Glutamatergic neuron (in vitro differentiated cells): ENCODE data around the gene CPSF4. TPM values are rescaled to one million over a fixed set of nuclear protein-coding genes. Genes with fewer than 3 reads are reported as not detected.

Source experiments
- DNase-seq: peaks from one replicate; pipeline ENCODE4 v3.0.0; 2022
- H3K27ac Mint-ChIP-seq: one replicate; pipeline ENCODE4 v1.8.0; 2020; ENCODE audit warnings: mild to moderate bottlenecking, mixed read lengths, inconsistent platforms; ENCODE audit not compliant: unreplicated experiment
- H3K27me3 Mint-ChIP-seq: one replicate; pipeline ENCODE4 v1.8.0; 2020; ENCODE audit warnings: mild to moderate bottlenecking, moderate library complexity, mixed read lengths, inconsistent platforms; ENCODE audit not compliant: unreplicated experiment
- H3K36me3 Mint-ChIP-seq: one replicate; pipeline ENCODE4 v1.8.0; 2020; ENCODE audit warnings: mild to moderate bottlenecking, mixed read lengths, inconsistent platforms; ENCODE audit not compliant: unreplicated experiment
- H3K4me1 Mint-ChIP-seq: one replicate; pipeline ENCODE4 v1.8.0; 2020; ENCODE audit warnings: mild to moderate bottlenecking, low read depth, mixed read lengths, inconsistent platforms; ENCODE audit not compliant: unreplicated experiment
- H3K4me3 Mint-ChIP-seq: one replicate; pipeline ENCODE4 v1.8.0; 2020; ENCODE audit warnings: mild to moderate bottlenecking, mixed read lengths, inconsistent platforms; ENCODE audit not compliant: unreplicated experiment
- H3K9me3 Mint-ChIP-seq: one replicate; pipeline ENCODE4 v1.8.0; 2020; ENCODE audit warnings: mild to moderate bottlenecking, moderate library complexity, mixed read lengths, inconsistent platforms; ENCODE audit not compliant: unreplicated experiment
- CTCF ChIP-seq: fragments of 200-600 bp; sonication (generic); IDR thresholded peaks from one replicate; pipeline ENCODE4 v1.5.0; 2021; ENCODE audit not compliant: partially characterized antibody, unreplicated experiment
- total RNA-seq: library from RNA; stranded (reverse); fragmentation: NEBNext Ultra II Directional; extraction: Animal tissue kit (Norgen Biotek cat#: 25700); gene quantifications from one replicate; pipeline ENCODE4 v1.2.1, GENCODE V29; 2021; ENCODE audit not compliant: unreplicated experiment

CPSF4 gene
- total RNA-seq, 1 donor from 2014 or later: 106 TPM

- Mint-ChIP-seq H3K27ac (peak overlapping the region; percentile 91), H3K4me3 (peak overlapping the region; percentile 99), H3K4me1 (peaks cover 21% of the 10 kb centered on the region), H3K9me3 (peaks cover 6% of the 10 kb centered on the region), H3K36me3 (peaks cover 10% of the 10 kb centered on the region), H3K27me3 (peaks cover 7% of the 10 kb centered on the region)
- no peak for TF ChIP-seq CTCF
- no peak for DNase-seq
Measured at GRCh38 chr7:99407872-99408378, 30.8 kb upstream of the CPSF4 start.

GRCh38 chr7:99408379-99409191, 30.2 kb upstream of the CPSF4 start, which contains the start of the genes BUD31 and PDAP1:
Gene BUD31 (plus strand): TSS chr7:99408969. CDS start chr7:99411093, 2,124 bp downstream.
Gene PDAP1 (minus strand): TSS chr7:99408597. CDS start chr7:99408548, 49 bp downstream.
- Mint-ChIP-seq H3K27me3 (peaks cover 6% of the 10 kb centered on the region), H3K36me3 (peaks cover 6% of the 10 kb centered on the region), H3K27ac (peak within 1 kb of the TSS; percentile 97), H3K9me3 (peaks cover 6% of the 10 kb centered on the region), H3K4me1 (peaks cover 21% of the 10 kb centered on the region), H3K4me3 (peak within 1 kb of the TSS; percentile 99)
- peak; percentile 89 for DNase-seq
- no peak for TF ChIP-seq CTCF

- Mint-ChIP-seq H3K36me3 (peaks cover 6% of the 10 kb centered on the region), H3K27me3 (peaks cover 6% of the 10 kb centered on the region), H3K27ac (peak overlapping the region; percentile 97), H3K9me3 (peaks cover 6% of the 10 kb centered on the region), H3K4me1 (peaks cover 17% of the 10 kb centered on the region), H3K4me3 (peak overlapping the region; percentile 99)
- TF ChIP-seq CTCF: no peak
- no peak for DNase-seq
Measured at GRCh38 chr7:99409192-99409572, 29.6 kb upstream of the CPSF4 start.

- TF ChIP-seq CTCF: no peak
- Mint-ChIP-seq H3K27me3 (peaks cover 7% of the 10 kb centered on the region), H3K4me1 (peaks cover 13% of the 10 kb centered on the region), H3K36me3 (peaks cover 8% of the 10 kb centered on the region), H3K9me3 (peaks cover 6% of the 10 kb centered on the region), H3K4me3 (peak overlapping the region; percentile 99), H3K27ac (peak overlapping the region; percentile 97)
- DNase-seq: no peak
Measured at GRCh38 chr7:99409806-99410205, 28.9 kb upstream of the CPSF4 start.

- H3K9me3 Mint-ChIP-seq: peaks cover 9% of the 10 kb centered on the region
- H3K27ac Mint-ChIP-seq: no peak overlapping the region
- peaks cover 11% of the 10 kb centered on the region for H3K4me1 Mint-ChIP-seq
- H3K27me3 Mint-ChIP-seq: peaks cover 7% of the 10 kb centered on the region
- TF ChIP-seq CTCF: no peak
- H3K36me3 Mint-ChIP-seq: peaks cover 12% of the 10 kb centered on the region
- peak overlapping the region; percentile 77 for H3K4me3 Mint-ChIP-seq
- no peak for DNase-seq
Measured at GRCh38 chr7:99410635-99411034, 28.1 kb upstream of the CPSF4 start.
